OCI-LY1 (cell line): ENCODE results near the gene C20orf96.
"Not testable (repeated sequence)": the region's sequence is repeated elsewhere in the genome, so short reads cannot be mapped to it uniquely, and the experiment has no call there.

Source experiments
- EZH2 ChIP-seq: fragments of 200-600 bp; sonication (generic), shearing (Covaris generic); IDR thresholded peaks from 2 replicates; pipeline ENCODE4 v1.8.0; 2017; ENCODE audit warnings: borderline replicate concordance, mixed run types, mild to moderate bottlenecking, antibody characterized with exemption, low read length, moderate library complexity, mixed read lengths
- TF ChIP-seq, protein P1 (sequence below): fragments of 200-600 bp; sonication (generic), shearing (Covaris generic); IDR thresholded peaks from 2 replicates; pipeline ENCODE4 v1.5.1; 2017; ENCODE audit warnings: mild to moderate bottlenecking, antibody characterized with exemption, low read length, moderate library complexity, mixed read lengths

DNA sequence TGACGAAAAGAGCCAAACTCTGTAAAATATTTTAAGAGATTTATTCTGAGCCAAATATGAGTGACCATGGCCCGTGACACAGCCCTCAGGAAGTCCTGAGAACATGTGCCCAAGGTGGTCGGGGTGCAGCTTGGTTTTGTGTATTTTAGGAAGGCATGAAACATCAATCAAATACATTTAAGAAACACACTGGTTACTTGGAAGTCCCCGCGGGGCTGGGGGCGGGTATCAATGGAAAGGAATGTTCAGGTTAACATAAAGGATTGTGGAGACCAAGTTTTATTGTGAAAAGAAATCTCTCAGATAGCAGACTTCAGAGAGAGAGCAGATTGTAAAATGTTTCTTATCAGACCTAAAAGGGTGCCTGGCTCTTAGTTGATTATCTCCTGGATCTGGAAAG lies 37.1 kb downstream of the C20orf96 start:
- TF ChIP-seq, protein P1, sequence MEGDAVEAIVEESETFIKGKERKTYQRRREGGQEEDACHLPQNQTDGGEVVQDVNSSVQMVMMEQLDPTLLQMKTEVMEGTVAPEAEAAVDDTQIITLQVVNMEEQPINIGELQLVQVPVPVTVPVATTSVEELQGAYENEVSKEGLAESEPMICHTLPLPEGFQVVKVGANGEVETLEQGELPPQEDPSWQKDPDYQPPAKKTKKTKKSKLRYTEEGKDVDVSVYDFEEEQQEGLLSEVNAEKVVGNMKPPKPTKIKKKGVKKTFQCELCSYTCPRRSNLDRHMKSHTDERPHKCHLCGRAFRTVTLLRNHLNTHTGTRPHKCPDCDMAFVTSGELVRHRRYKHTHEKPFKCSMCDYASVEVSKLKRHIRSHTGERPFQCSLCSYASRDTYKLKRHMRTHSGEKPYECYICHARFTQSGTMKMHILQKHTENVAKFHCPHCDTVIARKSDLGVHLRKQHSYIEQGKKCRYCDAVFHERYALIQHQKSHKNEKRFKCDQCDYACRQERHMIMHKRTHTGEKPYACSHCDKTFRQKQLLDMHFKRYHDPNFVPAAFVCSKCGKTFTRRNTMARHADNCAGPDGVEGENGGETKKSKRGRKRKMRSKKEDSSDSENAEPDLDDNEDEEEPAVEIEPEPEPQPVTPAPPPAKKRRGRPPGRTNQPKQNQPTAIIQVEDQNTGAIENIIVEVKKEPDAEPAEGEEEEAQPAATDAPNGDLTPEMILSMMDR: not testable (repeated sequence)
- not testable (repeated sequence) for TF ChIP-seq EZH2
